Left ventricle myocardium inferior (tissue), 1 donor: ENCODE measurements around the gene EFHD1. TPM values are rescaled to one million over a fixed set of nuclear protein-coding genes. Genes with fewer than 3 reads are reported as not detected.
A peak's percentile ranks its signal among the peaks of the same experiment; 100 is the strongest.

Source experiments
- DNase-seq: peaks from one replicate; pipeline ENCODE4 v3.0.0-alpha.2; 2020
- H3K27ac ChIP-seq: fragments of 200-600 bp; replicated peaks from 2 replicates; pipeline ENCODE4 v1.8.0; 2021
- H3K27me3 ChIP-seq: fragments of 200-600 bp; 2 replicates; pipeline ENCODE4 v1.8.0; 2021; ENCODE audit warnings: low read depth
- H3K36me3 ChIP-seq: fragments of 200-600 bp; 2 replicates; pipeline ENCODE4 v1.8.0; 2021
- H3K4me1 ChIP-seq: fragments of 200-600 bp; 2 replicates; pipeline ENCODE4 v1.8.0; 2021
- H3K4me3 ChIP-seq: fragments of 200-600 bp; 2 replicates; pipeline ENCODE4 v1.8.0; 2021; ENCODE audit warnings: mild to moderate bottlenecking, moderate library complexity
- H3K9me3 ChIP-seq: fragments of 200-600 bp; replicated peaks from 2 replicates; pipeline ENCODE4 v1.8.0; 2021
- intact Hi-C: fragments of 100-400 bp; cut with micrococcal nuclease; formaldehyde crosslinking; loops from one replicate; pipeline ENCODE4 v1.11.0; 2022
- total RNA-seq: library from RNA; stranded (reverse); fragmentation: NEBNext Ultra II Directional; extraction: Animal tissue kit (Norgen Biotek cat#: 25700); gene quantifications from one replicate; pipeline ENCODE4 v1.2.1, GENCODE V29; 2021
- TF ChIP-seq, protein P1 (sequence below): fragments of 200-600 bp; IDR thresholded peaks from 2 replicates; pipeline ENCODE4 v1.8.0; 2021; ENCODE audit warnings: antibody characterized with exemption, mild to moderate bottlenecking, borderline replicate concordance
- donor health status: DM: no; HTN: yes; CAD: no; lungs with severe emphysema.

Gene EFHD1
- total RNA-seq, 1 donor from 2014 or later: 29.7 TPM

DNA sequence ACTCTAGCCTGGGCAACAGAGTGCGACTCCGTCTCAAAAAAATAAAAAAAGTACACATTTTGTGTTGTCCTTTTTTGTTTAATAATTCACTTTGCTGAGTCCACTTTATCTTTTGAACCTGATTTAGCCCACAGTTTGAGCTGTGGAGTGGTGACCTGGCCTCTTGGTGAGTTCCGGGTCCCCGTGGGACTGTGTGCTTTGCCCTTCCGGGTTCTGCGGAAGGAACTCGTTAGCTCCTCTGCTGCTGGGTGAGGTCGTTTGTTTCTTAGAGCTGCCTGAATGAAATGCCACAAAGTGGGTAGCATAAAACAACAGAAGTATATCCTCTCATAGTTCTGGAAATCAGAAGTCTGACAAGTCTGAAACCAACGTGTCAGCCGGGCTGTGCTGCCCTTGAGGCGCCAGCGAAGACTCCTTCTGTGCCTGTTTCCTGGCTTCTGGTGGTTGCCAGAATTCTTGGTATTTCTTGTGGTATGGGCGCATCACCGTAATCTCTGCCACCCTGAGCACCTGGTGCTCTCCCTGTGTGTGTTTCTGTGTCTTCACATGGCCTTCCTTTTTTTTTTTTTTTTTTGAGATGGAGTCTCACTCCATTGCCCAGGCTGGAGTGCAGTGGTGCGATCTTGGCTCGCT lies 3.5 kb downstream of the EFHD1 start:
- no peak for DNase-seq
- intact Hi-C loops: no loop called here
- Histone ChIP-seq H3K4me1 (peaks cover 46% of the 10 kb centered on the region), H3K36me3 (no peaks in the 10 kb centered on the region), H3K9me3 (no peaks in the 10 kb centered on the region), H3K27ac (peak overlapping the region; percentile 60), H3K4me3 (no peak overlapping the region), H3K27me3 (peaks cover 51% of the 10 kb centered on the region)
- TF ChIP-seq, protein P1, sequence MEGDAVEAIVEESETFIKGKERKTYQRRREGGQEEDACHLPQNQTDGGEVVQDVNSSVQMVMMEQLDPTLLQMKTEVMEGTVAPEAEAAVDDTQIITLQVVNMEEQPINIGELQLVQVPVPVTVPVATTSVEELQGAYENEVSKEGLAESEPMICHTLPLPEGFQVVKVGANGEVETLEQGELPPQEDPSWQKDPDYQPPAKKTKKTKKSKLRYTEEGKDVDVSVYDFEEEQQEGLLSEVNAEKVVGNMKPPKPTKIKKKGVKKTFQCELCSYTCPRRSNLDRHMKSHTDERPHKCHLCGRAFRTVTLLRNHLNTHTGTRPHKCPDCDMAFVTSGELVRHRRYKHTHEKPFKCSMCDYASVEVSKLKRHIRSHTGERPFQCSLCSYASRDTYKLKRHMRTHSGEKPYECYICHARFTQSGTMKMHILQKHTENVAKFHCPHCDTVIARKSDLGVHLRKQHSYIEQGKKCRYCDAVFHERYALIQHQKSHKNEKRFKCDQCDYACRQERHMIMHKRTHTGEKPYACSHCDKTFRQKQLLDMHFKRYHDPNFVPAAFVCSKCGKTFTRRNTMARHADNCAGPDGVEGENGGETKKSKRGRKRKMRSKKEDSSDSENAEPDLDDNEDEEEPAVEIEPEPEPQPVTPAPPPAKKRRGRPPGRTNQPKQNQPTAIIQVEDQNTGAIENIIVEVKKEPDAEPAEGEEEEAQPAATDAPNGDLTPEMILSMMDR: no peak

DNA sequence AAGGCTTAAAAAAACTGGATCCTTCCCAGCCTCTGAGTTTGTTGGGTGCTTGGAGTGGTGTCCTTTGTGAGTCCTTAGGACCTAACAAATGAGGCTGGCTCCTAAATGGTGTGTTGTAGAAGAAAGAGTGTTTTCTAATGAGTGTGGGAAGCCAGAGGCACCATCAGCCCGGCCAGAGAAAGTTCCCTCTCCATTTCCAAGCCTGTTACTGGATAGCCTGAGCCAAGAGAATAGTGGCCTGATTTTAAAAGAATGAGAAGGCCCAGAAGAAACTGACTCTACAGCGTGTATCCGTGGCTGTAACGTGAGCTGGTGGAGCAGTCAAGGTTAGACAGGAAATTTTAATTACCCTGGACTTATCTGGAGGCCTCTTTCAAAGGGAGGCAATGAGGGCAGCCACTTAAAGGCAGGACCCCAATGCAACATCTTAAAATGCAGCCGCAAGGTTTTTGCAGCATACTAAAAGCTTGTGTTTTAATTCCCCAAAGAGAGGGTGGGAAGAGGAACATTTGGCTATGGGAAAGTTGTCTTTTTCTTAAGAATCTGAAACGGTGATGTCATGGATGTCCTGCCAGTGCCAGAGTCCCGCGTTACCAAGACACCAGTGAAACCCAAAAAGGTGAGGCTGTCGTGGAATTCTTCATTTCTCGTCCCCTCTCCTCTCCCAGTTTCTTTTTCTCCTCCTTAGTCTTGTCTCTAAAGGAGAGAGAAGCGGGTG lies 4.6 kb downstream of the EFHD1 start:
- peaks cover 40% of the 10 kb centered on the region for H3K27me3 ChIP-seq
- no peaks in the 10 kb centered on the region for H3K36me3 ChIP-seq
- DNase-seq: no peak
- peak overlapping the region; percentile 4 for H3K4me3 ChIP-seq
- no peaks in the 10 kb centered on the region for H3K9me3 ChIP-seq
- intact Hi-C loops: no loop called here
- TF ChIP-seq, protein P1: no peak
- peaks cover 41% of the 10 kb centered on the region for H3K4me1 ChIP-seq
- H3K27ac ChIP-seq: peak overlapping the region; percentile 60

DNA sequence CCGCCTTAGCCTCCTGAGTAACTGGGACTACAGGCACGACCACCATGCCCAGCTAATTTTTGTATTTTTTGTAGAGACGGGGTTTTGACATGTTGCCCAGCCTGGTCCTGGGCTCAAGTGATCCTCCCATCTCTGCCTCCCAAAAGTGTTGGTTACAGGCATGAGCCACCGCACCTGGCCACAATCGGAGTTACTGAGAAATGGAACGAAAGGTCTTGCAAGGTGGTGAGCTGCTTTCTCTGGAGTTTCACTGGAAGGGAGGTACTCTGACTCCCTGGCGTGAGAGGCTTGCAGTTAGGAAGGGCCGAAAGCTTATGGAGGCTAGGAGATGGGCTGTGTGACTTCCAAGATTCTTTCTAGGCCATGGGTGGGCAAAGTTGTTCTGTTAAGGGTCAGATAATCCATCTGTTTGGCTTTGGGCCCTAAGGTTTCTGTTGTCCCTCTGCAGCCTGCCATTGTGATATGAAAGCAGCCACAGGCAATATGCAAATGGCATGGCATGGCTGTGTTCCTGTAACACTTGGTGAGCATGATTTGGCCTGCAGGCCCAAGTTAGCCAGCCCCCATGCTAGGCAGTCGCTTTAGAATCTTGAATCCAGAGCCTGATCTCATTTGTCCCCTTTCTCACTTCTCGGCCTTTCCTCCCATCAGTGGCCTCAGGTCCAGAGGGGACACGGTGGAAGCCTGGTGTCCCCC lies 7.9 kb downstream of the EFHD1 start:
- Histone ChIP-seq H3K27me3 (peaks cover 8% of the 10 kb centered on the region), H3K4me3 (no peak overlapping the region), H3K9me3 (no peaks in the 10 kb centered on the region), H3K4me1 (peaks cover 17% of the 10 kb centered on the region), H3K27ac (no peak overlapping the region), H3K36me3 (no peaks in the 10 kb centered on the region)
- TF ChIP-seq, protein P1: no peak
- DNase-seq: no peak
- intact Hi-C loops: no loop called here

DNA sequence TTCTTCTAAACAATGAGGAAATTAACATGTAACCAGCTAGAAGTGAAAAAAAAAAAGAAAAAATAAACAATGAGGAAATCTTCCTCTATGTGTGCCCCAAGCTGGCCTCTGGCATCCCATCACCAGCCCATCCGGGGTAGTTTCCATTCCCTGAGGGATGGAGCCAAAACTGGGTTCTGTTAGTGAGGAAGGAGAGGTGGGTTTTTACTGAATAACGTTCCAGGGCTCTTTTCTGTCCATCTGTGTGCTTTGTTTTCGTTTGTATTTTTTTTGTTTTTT lies 9.7 kb downstream of the EFHD1 start:
- Histone ChIP-seq H3K4me3 (no peak overlapping the region), H3K27ac (no peak overlapping the region), H3K27me3 (no peaks in the 10 kb centered on the region), H3K36me3 (no peaks in the 10 kb centered on the region), H3K9me3 (no peaks in the 10 kb centered on the region), H3K4me1 (peaks cover 19% of the 10 kb centered on the region)
- TF ChIP-seq, protein P1: no peak
- no peak for DNase-seq
- intact Hi-C loops: no loop called here

DNA sequence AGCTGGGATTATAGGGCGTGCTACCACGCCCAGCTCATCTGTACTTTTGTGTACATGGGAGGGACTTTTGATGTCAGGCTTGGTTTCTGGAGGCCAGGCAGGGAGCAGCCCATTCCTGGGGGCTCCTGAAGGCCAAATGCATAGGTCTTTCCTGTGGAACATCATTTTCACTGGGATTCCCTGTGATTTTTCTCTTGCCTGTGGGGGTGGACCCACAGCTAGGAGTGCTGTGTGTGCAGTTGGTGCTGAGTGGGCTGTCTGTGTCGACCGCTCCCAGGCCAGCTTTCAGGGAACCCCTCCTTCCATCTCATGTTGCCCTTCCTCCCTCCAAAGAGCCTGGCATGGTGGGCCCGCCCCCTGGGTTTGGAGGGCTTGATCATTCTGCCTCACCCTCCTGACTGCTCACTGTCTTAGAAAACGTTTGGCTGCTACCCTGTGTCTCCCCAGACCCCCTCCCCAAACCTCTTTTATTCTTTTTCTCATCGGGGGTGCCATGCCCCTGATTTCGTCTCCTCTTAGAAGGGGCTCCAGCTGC lies 10.5 kb downstream of the EFHD1 start:
- peaks cover 19% of the 10 kb centered on the region for H3K4me1 ChIP-seq
- TF ChIP-seq, protein P1: no peak
- DNase-seq: no peak
- no peak overlapping the region for H3K4me3 ChIP-seq
- H3K9me3 ChIP-seq: no peaks in the 10 kb centered on the region
- no peaks in the 10 kb centered on the region for H3K36me3 ChIP-seq
- intact Hi-C loops: no loop called here
- H3K27me3 ChIP-seq: no peaks in the 10 kb centered on the region
- H3K27ac ChIP-seq: no peak overlapping the region
